HCT116 (cell line): Measurements from ENCODE around the gene MEDAG. TPM values are rescaled to one million over a fixed set of nuclear protein-coding genes. Genes with fewer than 3 reads are reported as not detected.

Source experiments
- ATAC-seq: fragments of 200-7000 bp; cut with Tn5 transposase; 2 replicates; pipeline ENCODE4 v1.9.1; 2020; ENCODE audit warnings: mild to moderate bottlenecking, moderate library complexity
- BruUV-seq: library from RNA; stranded (reverse); fragments of 400-500 nt; replicated peaks from 2 replicates; lab custom pipeline; 2021; lab: Mats Ljungman, UMichigan
- CTCF ChIA-PET: fragments of 300-600 bp; sonication (Branson Sonifier 250); formaldehyde crosslinking; loops from one replicate; lab custom pipeline; 2021; ENCODE audit warnings: antibody characterized with exemption; lab: Charles Lee
- POLR2A ChIA-PET: fragments of 300-600, 350-600 bp; sonication (Branson Sonifier 250); formaldehyde crosslinking; loops from one replicate; lab custom pipeline; 2021; ENCODE audit warnings: antibody characterized with exemption; lab: Charles Lee
- RAD21 ChIA-PET, 2 experiments: fragments of 300-600 bp; sonication (Branson Sonifier 250); formaldehyde crosslinking; loops; one replicate each; lab custom pipeline; 2023; ENCODE audit warnings: low total read pairs in 2 of 2; ENCODE audit not compliant: uncharacterized antibody in 2 of 2, unreplicated experiment in 2 of 2, low non-redundant PET in 1 of 2; lab: Charles Lee
- DNase-seq: peaks from one replicate; pipeline ENCODE4 v3.0.0-alpha.2; 2010; ENCODE audit warnings: low read depth, low spot score
- H2AFZ ChIP-seq: fragments of 200-600 bp; shearing (Covaris generic), sonication (generic); 2 replicates; pipeline ENCODE4 v1.6.1; 2017; ENCODE audit warnings: low read depth, mixed run types, mixed read lengths, antibody characterized with exemption, low read length; ENCODE audit not compliant: poor library complexity, severe bottlenecking
- H3K27ac ChIP-seq: 2 replicates; pipeline ENCODE4 v1.5.1; 2012; ENCODE audit warnings: low read depth, low read length
- H3K27me3 ChIP-seq: fragments of 200-600 bp; sonication (generic); 2 replicates; pipeline ENCODE4 v1.6.1; 2016; ENCODE audit warnings: mixed run types, low read length, mixed read lengths; ENCODE audit not compliant: insufficient read depth
- H3K36me3 ChIP-seq, 2 experiments: fragments of 200-500 bp in 1 of 2; fragments of 200-600 bp in 1 of 2; sonication (Bioruptor generic) in 1 of 2; sonication (generic) in 1 of 2; 2 replicates each; pipeline versions ENCODE4 v1.5.1 to v1.6.1; 2014 to 2016; ENCODE audit warnings: low read length in 2 of 2, inconsistent platforms in 1 of 2, mixed read lengths in 1 of 2, mixed run types in 1 of 2; ENCODE audit not compliant: insufficient read depth in 2 of 2, control insufficient read depth in 1 of 2
- H3K4me1 ChIP-seq, 2 experiments: fragments of 200-600 bp in 1 of 2; sonication (generic) in 1 of 2; 2 replicates each; pipeline versions ENCODE4 v1.5.1 to v1.6.1; 2012 to 2017; ENCODE audit warnings: low read length in 2 of 2, inconsistent platforms in 1 of 2, mild to moderate bottlenecking in 1 of 2, mixed read lengths in 1 of 2, mixed run types in 1 of 2, moderate library complexity in 1 of 2; ENCODE audit not compliant: insufficient read depth in 2 of 2, control insufficient read depth in 1 of 2
- H3K4me2 ChIP-seq: fragments of 200-600 bp; sonication (generic); 2 replicates; pipeline ENCODE4 v1.6.1; 2017; ENCODE audit warnings: mixed run types, low read length, mixed read lengths
- H3K4me3 ChIP-seq, 2 experiments: fragments of 200-600 bp in 1 of 2; sonication (generic) in 1 of 2; replicated peaks in 1 of 2; 2 replicates each; pipeline ENCODE4 v1.5.1; 2011 to 2016; ENCODE audit warnings: low read length in 2 of 2, control low read depth in 1 of 2, low read depth in 1 of 2, mild to moderate bottlenecking in 1 of 2, mixed read lengths in 1 of 2, mixed run types in 1 of 2
- H3K79me2 ChIP-seq: fragments of 200-600 bp; sonication (generic); 2 replicates; pipeline ENCODE4 v1.6.1; 2017; ENCODE audit warnings: mild to moderate bottlenecking, mixed run types, low read length, moderate library complexity, mixed read lengths; ENCODE audit not compliant: insufficient read depth
- H3K9ac ChIP-seq: fragments of 200-600 bp; sonication (generic); 2 replicates; pipeline ENCODE4 v1.6.1; 2016; ENCODE audit warnings: low read length, mixed read lengths
- H3K9me2 ChIP-seq: fragments of 200-600 bp; sonication (generic), shearing (Covaris generic); 2 replicates; pipeline ENCODE4 v1.6.1; 2017; ENCODE audit warnings: mixed run types, mild to moderate bottlenecking, moderate library complexity; ENCODE audit not compliant: insufficient read depth
- H3K9me3 ChIP-seq, 2 experiments: fragments of 200-500 bp in 1 of 2; fragments of 200-600 bp in 1 of 2; sonication (Bioruptor generic) in 1 of 2; sonication (generic) in 1 of 2; 2 replicates each; pipeline ENCODE4 v1.6.1; 2014 to 2017; ENCODE audit warnings: low read length in 2 of 2, mixed read lengths in 2 of 2, inconsistent platforms in 1 of 2, low read depth in 1 of 2, mild to moderate bottlenecking in 1 of 2, mixed run types in 1 of 2, moderate library complexity in 1 of 2; ENCODE audit not compliant: control insufficient read depth in 1 of 2, insufficient read depth in 1 of 2
- H4K20me1 ChIP-seq: fragments of 200-600 bp; sonication (generic), shearing (Covaris generic); 2 replicates; pipeline ENCODE4 v1.6.1; 2017; ENCODE audit warnings: mixed run types, mild to moderate bottlenecking, moderate library complexity; ENCODE audit not compliant: insufficient read depth
- CEBPB ChIP-seq: IDR thresholded peaks from 2 replicates; pipeline ENCODE4 v1.6.1; 2012; ENCODE audit warnings: low read depth
- POLR2A ChIP-seq: IDR thresholded peaks from 2 replicates; pipeline ENCODE4 v1.7.0; 2011; ENCODE audit warnings: borderline replicate concordance; ENCODE audit not compliant: insufficient read depth, insufficient read length; ENCODE audit errors: extremely low read depth
- POLR2AphosphoS5 ChIP-seq: IDR thresholded peaks from 2 replicates; pipeline ENCODE4 v1.6.1; 2011; ENCODE audit warnings: mild to moderate bottlenecking, low read depth, low read length, moderate library complexity
- RAD21 ChIP-seq: IDR thresholded peaks from 2 replicates; pipeline ENCODE4 v1.6.1; 2012; ENCODE audit warnings: low read depth, mild to moderate bottlenecking
- SP1 ChIP-seq: IDR thresholded peaks from 2 replicates; pipeline ENCODE4 v1.6.1; 2012; ENCODE audit warnings: low read depth
- SRF ChIP-seq: IDR thresholded peaks from 2 replicates; pipeline ENCODE4 v1.6.1; 2012; ENCODE audit warnings: low read depth
- TCF7L2 ChIP-seq: IDR thresholded peaks from 2 replicates; pipeline ENCODE4 v1.7.0; 2011; ENCODE audit warnings: borderline replicate concordance, inconsistent platforms; ENCODE audit not compliant: insufficient read depth, insufficient read length; ENCODE audit errors: extremely low read depth
- YY1 ChIP-seq: IDR thresholded peaks from 2 replicates; pipeline ENCODE4 v1.6.1; 2011; ENCODE audit warnings: low read length, low read depth, moderate library complexity, mild to moderate bottlenecking; ENCODE audit not compliant: insufficient replicate concordance; ENCODE audit errors: extremely low read depth
- ZFX ChIP-seq: fragments of 450-650 bp; IDR thresholded peaks from 2 replicates; pipeline ENCODE4 v1.6.1; 2017
- intact Hi-C: fragments of 100-400 bp; cut with micrococcal nuclease; formaldehyde crosslinking; loops from 2 replicates; pipeline ENCODE4 v1.10.0; 2022
- total RNA-seq: library from RNA; stranded (reverse); gene quantifications from one replicate; pipeline ENCODE4 v1.2.1, GENCODE V29; 2021; ENCODE audit not compliant: unreplicated experiment
- TF ChIP-seq, protein P1 (sequence below), 3 experiments: fragments of 200-600 bp in 1 of 3; sonication (generic) in 1 of 3; IDR thresholded peaks in 2 of 3; conservative IDR thresholded peaks in 1 of 3; 2 replicates each; pipeline ENCODE4 v1.5.1; 2012 to 2017; ENCODE audit warnings: low read depth in 2 of 3, low read length in 2 of 3, antibody characterized with exemption in 1 of 3, borderline replicate concordance in 1 of 3, control low read depth in 1 of 3, mild to moderate bottlenecking in 1 of 3, mixed read lengths in 1 of 3, mixed run types in 1 of 3, moderate library complexity in 1 of 3; ENCODE audit not compliant: insufficient read depth in 1 of 3

The MEDAG gene
- total RNA-seq, 1 experiment from 2014 or later = not detected

DNA sequence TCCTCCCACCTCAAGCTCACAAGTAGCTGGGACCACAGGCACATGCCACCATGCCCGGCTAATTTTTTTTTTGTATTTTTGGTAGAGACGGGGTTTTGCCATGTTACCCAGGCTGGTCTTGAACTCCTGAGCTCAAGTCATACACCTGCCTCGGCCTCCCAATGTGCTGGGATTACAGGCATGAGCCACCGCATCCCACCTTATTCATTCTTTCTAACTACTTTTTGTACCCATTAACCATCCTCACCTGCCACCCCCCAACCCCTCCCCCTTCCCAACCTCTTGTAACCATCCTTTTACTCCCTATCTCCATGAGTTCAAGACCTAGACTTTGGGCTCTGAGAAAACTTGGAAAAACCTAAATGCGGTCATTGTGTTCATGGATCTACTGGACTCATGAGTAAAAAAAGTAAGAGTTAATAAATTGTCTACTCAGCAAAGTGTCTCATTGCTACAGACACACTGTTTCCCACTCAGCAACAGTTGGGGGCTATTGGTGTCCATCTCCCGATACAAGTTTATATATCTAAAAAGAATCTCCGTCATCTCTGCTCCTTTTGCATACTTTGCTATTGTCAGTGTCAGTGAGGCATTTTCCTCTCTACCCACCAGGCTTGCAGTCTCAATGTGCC is 44.1 kb upstream of the MEDAG start:
- Histone ChIP-seq H3K4me2 (no peak overlapping the region), H3K27me3 (no peaks in the 10 kb centered on the region), H3K4me3 (no peak overlapping the region), H4K20me1 (no peaks in the 10 kb centered on the region), H3K9me3 (peaks cover 0 to 7% of the 10 kb centered on the region in 2 experiments; a peak in 1 of 4 replicates), H3K4me1 (peaks cover 9 to 15% of the 10 kb centered on the region in 2 experiments), H3K36me3 (no peaks in the 10 kb centered on the region), H3K9me2 (no peaks in the 10 kb centered on the region), H2AFZ (no peak overlapping the region), H3K9ac (no peak overlapping the region), H3K79me2 (no peaks in the 10 kb centered on the region), H3K27ac (no peak overlapping the region)
- BruUV-seq = no TSS peak
- no peak for ATAC-seq
- DNase-seq = no peak
- POLR2A ChIA-PET = no interaction called here
- RAD21 ChIA-PET = no interaction called here
- TF ChIP-seq, protein P1, sequence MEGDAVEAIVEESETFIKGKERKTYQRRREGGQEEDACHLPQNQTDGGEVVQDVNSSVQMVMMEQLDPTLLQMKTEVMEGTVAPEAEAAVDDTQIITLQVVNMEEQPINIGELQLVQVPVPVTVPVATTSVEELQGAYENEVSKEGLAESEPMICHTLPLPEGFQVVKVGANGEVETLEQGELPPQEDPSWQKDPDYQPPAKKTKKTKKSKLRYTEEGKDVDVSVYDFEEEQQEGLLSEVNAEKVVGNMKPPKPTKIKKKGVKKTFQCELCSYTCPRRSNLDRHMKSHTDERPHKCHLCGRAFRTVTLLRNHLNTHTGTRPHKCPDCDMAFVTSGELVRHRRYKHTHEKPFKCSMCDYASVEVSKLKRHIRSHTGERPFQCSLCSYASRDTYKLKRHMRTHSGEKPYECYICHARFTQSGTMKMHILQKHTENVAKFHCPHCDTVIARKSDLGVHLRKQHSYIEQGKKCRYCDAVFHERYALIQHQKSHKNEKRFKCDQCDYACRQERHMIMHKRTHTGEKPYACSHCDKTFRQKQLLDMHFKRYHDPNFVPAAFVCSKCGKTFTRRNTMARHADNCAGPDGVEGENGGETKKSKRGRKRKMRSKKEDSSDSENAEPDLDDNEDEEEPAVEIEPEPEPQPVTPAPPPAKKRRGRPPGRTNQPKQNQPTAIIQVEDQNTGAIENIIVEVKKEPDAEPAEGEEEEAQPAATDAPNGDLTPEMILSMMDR (IDR thresholded peaks at IDR 0.05 in 2 of 3, conservative IDR thresholded peaks at IDR 0.05 in 1 of 3; ENCODE audit: borderline replicate concordance in 1 of 3, insufficient read depth in 1 of 3, low read depth in 2 of 3, low read length in 2 of 3) = no peak
- TF ChIP-seq YY1 (no peak), RAD21 (no peak), TCF7L2 (no peak)
- intact Hi-C loops = loop anchor here (10.0 kb wide), 1 partner anchor 183 kb away; no protein-coding TSS in a partner anchor
- CTCF ChIA-PET = no interaction called here

DNA sequence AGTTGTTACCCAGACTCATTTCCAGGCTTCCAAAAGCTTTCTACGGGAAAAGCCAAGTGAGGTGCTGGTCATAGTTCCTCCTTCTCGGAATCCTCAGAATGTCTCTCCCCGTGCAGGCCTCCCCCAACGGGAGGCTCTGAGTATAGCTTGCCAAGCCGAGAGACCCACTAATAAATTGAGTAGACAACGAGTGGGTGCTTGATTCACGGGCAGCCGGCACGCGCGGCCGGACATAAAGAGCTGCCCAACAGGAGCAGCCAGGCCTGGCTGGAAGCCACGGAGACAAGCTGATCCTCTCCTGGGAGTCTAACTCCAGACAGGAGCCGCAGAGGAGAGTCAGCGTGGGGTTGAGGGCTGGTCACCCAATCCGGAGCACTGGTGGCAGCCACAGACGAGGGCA is 43.4 kb upstream of the MEDAG start:
- ATAC-seq (no peak), DNase-seq (no peak)
- no peaks in the 10 kb centered on the region for H3K36me3 ChIP-seq
- CTCF ChIA-PET = no interaction called here
- H3K9me2 ChIP-seq = no peaks in the 10 kb centered on the region
- H3K27ac ChIP-seq = no peak overlapping the region
- H3K4me1 ChIP-seq = peaks cover 9 to 15% of the 10 kb centered on the region in 2 experiments
- POLR2A ChIA-PET = no interaction called here
- RAD21 ChIA-PET = no interaction called here
- TF ChIP-seq YY1 (no peak), RAD21 (no peak), SP1 (no peak), POLR2A (no peak), SRF (no peak), ZFX (no peak), CEBPB (no peak), POLR2AphosphoS5 (no peak)
- intact Hi-C loops = loop anchor here (10.0 kb wide), 1 partner anchor 182 kb away; no protein-coding TSS in a partner anchor
- no peak overlapping the region for H2AFZ ChIP-seq
- H4K20me1 ChIP-seq = no peaks in the 10 kb centered on the region
- H3K4me2 ChIP-seq = no peak overlapping the region
- no peaks in the 10 kb centered on the region for H3K27me3 ChIP-seq
- no TSS peak for BruUV-seq
- no peaks in the 10 kb centered on the region for H3K79me2 ChIP-seq
- no peak overlapping the region for H3K4me3 ChIP-seq
- peaks cover 0 to 7% of the 10 kb centered on the region in 2 experiments; a peak in 1 of 4 replicates for H3K9me3 ChIP-seq
- no peak overlapping the region for H3K9ac ChIP-seq
